GM12891 (cell line): Measurements from ENCODE around the gene ORC2.

Experiments
- PAX5 ChIP-seq: IDR thresholded peaks from 2 replicates; pipeline ENCODE4 v1.6.1; 2011; ENCODE audit warnings: low read length, moderate library complexity, mild to moderate bottlenecking; ENCODE audit not compliant: insufficient read depth, severe bottlenecking
- POLR2A ChIP-seq: IDR thresholded peaks from 2 replicates; pipeline ENCODE4 v1.6.1; 2011; ENCODE audit warnings: low read depth, low read length, control low read depth
- POLR2AphosphoS5 ChIP-seq: IDR thresholded peaks from 2 replicates; pipeline ENCODE4 v1.6.1; 2011; ENCODE audit warnings: low read depth, low read length, control low read depth
- POU2F2 ChIP-seq: IDR thresholded peaks from 2 replicates; pipeline ENCODE4 v1.6.1; 2011; ENCODE audit warnings: low read depth, mild to moderate bottlenecking, control low read depth, low read length, moderate library complexity
- SPI1 ChIP-seq: IDR thresholded peaks from 2 replicates; pipeline ENCODE4 v1.6.1; 2011; ENCODE audit warnings: low read depth, low read length, control low read depth
- TAF1 ChIP-seq: IDR thresholded peaks from 2 replicates; pipeline ENCODE4 v1.6.1; 2011; ENCODE audit warnings: low read depth, low read length, control low read depth

- TF ChIP-seq POLR2A (no peak), SPI1 (no peak), POLR2AphosphoS5 (no peak), TAF1 (no peak), PAX5 (no peak), POU2F2 (no peak)
Observed at GRCh38 chr2:200939832-200940231, 23.6 kb downstream of the ORC2 start.
